Amygdala (tissue), 56 donors: ENCODE data around the gene JAG1.
A peak's percentile ranks its signal among the peaks of the same experiment; 100 is the strongest.

Experiments used
- DNase-seq, 56 donors: peaks; one replicate each; lab custom pipeline; 2025; lab: John Stamatoyannopoulos, UW

Gene JAG1

DNA sequence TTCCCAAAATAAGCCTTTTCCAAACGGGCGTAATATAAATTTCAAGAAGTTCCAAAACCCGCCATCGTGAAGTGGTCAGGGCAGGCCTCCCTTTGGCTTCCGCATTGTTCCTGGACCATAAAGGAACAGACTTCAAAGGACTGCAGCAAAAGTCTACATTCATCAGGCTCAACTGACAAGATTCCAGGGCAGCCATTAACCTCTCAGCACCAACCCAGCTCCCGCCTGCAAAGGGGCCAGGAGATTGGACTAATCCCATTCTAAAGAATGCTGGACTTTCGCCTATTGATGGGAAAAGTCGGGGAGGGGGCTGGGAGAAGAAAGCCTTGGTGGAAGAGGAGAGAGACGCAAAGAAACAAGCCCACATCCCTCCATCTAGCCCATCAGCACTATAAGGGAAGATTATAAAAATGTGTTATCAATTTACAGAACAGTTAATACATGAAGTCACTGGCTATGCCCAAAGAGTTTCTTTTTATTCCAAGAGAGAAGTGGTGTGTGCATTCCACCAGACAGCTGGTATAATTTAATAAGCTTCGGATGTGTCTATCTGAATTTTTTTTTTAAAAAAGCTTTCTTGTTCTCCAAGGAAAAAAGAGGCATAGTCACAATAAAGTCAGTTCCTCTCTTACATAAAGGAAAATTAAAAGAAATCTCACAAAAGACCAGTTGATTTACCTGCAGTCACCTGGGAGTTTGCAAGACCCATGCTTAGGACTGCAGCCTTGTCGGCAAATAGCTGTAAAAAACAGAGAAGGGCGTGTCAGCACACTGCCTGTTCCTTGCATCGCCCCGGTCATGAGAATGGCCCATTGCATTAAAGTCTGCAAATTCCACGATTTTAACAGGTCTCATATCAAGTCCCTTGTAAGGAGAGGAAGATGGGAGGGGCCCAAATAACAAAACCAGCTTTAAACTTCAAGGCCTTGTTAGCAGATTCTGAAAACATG, 17.8 kb downstream of the JAG1 start:
- DNase-seq: no peak

DNA sequence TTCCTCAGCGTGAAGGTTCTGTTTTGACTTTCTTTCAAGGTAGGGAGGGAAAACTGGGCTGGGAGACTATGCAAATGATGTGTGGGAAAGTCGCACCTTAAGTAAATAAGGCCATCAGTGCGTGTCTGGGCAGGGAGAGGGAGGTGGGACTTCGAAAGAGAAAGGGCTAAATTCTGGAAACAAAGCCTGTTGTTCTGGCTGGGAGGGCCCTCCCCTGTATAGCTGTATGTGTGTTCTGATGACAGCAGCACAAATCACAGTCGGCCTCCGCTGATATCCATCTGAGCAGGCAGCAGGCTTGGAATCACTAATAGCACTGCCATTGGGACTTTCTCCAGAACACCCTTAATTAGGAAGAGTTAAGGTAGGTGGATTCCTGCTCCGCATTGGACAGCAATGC, 19.2 kb downstream of the JAG1 start:
- DNase-seq: peak in 5 of 56 donors; percentile 10 to 26 (median 13)

DNA sequence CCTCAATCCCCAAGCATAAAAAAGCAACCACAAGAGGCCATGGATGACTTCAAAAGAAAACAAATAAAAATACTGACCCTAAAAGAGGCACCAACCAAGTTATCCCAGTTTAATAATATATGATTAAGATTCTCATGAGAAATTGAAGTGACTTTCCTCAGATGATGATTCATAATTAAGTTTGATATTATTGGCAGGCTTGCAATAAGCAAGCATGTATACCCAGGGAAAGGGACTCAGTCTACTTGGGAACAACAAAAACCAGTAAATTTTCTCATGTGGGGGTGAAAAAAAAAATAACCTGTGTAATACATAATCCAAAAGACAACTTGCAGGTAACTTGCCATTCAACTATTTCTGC, 19.6 kb downstream of the JAG1 start:
- no peak for DNase-seq

DNA sequence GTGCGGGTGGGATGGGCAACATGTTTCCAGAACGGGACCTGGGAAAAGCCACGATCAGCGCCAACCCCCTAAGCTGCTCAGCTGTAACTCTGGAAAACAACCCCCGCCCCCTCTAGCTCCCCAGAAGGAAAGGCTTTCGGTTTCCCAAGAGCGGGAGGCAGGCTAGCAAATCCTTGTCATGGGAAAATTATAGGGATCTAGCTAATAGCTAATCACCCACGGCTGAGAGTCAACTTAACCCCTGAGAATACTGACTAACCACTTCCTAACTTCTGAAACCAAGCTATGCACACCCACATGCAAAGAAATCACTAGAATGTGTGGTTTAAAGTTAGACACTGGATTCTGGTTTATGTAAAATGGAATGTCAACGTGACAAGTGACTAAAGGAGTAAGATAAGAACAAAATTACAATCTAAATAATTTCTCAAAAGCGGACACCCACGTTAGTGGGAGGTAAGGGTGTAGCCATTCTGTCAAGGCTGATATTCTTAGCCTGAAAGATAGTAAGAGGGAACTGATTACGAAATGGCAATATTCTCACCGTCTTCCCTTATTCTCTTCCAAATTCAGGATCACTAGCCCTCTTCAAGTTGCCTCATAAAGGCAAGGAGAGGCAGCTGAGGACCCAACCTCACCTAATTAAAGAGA, 20.1 kb downstream of the JAG1 start:
- no peak for DNase-seq

DNA sequence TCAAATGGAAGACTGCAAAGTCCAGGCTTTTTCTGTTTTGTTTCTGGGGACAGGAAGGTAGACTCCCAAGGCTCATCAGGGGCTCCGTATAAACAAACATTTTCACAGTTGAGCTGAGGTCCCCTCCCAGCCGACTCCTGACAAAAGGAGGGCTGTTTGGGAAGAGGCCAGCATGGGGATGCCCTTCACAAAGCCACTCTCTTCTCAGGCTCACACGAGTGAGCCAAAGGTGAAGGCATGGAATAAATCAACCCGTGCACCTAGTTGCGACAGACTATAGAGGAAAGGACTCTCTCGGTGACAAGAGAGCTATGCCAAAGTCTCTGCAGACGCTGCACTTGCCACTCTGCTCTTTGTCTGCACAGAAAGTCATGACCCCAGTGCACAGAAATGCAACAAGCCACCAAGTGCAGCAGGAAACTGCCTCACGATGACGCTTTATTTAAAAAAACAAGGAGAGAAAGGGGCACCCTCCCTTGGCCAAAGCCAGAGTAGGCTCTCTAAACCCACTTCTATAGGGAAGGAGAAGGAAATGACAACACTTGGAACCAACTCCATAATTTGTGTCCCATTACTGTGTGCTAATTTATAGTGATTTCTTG, 21.0 kb downstream of the JAG1 start:
- DNase-seq: no peak

DNA sequence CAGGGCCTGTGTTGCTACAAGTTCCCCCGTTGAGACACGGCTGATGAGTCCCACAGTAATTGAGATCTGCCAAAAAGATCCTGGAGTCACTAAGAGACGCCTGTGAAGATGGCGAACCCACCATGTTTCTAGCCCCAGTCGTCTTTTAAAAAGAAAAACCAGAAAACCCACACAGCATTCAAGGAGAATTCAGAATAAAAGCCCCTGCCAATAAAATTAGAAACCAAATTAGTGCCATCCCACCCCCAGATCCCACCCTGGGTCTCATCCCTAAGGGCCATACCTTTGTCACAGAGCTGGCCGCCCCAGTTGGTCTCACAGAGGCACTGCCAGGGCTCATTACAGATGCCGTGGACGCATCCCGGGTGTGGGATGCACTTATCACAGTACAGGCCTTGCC, 21.6 kb downstream of the JAG1 start:
- DNase-seq: no peak

DNA sequence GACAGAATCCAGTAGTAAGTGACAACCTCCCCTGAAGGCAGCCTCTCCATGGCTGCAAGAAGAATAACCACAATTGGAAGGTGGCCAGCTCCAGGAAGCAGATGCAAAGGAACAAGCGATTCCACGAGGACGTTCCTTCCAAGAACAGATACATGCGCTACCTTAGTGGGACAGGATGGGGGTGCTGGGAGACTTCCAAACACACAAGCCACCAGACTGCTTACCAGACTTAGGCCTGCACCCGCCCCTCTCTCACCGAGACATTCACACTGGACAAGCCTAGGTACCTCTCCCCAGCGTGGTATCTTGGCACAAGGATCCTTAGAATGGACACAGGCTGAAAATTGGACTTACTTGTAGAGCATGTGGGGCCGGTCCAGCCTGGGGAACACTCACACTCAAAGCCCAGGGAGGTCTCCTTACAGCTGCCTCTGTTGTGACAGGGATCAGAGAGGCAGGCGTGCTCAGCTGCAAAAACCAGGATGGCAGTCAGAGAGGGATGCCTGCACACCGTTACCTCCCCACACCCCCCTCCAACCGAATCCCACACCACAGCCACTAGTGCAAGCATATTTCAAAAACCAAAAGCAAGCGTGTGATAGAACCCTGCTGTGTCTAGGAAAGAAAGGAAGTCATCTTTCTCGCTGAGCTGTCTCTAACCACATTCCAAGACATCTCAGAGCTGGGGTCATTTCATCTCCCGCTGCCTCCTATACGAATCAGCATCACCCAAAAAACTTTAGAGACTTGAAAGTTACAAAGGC, 22.4 kb downstream of the JAG1 start:
- peak in 1 of 56 donors; percentile 31 for DNase-seq

DNA sequence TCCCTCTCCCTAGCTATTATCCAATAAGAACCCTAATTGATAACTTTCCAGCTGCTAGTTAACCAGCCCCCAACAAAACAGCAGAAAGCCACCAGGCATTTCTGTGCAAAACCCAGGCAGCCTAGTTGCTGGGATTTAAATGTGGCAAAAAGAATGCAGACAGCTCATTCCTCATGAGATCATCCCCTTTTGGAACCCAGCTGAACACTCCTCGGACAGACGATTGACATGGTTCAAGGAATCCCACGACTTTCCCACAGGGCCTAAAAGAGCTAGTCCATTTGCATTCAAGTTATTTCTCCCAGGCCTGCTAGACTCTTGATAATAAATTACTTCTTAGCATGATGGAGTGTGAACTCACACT, 24.0 kb downstream of the JAG1 start:
- no peak for DNase-seq

DNA sequence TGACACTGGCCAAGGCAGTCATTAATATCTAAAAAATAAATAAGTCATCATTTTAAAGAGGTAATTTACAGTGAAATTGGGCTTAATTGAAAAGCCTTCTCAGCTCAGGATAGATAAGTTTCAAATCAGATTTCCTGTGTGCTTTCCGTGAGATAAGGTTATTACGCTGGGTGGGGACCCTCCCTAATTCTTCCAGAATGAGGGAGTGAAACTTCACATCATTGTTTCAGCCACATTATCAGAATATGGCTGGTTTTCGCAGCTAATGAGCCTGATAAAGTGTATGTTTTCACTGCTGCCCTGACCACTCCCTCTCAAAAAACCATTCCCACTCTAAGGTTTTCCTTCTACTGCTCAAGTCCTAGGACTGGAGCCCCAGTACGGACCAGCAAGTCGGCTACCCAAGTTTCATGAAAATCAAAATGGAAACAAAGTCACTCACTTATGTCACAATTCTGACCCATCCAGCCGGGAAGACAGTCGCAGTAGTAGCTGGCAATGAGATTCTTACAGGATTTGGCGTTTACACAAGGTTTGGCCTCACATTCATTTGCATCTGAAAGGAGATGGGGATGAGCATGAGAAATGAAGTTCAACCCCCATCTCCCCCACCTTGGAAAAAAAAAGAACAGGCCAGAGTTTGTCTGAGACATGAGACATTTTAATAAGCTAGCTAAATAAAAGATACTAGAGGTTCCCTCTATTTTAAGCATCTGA, 24.6 kb downstream of the JAG1 start:
- no peak for DNase-seq

DNA sequence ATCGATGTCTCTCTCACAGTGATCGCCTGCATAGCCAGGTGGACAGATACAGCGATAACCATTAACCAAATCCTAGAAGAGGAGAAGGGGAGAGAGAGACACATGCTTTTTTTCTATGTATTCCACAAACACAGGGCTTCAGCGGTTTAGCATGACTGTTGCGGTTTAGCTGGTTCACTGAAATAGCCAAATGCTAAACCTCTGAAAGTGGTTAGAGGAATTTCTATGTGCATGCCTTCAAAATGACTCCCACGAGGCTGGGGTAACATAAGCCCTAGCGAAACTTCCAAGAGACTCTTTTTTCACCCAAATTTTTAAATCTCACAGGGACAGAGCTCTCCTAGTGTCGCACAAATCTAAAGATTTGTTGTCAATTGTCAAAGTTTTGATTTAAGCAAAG, 25.1 kb downstream of the JAG1 start:
- DNase-seq: no peak

DNA sequence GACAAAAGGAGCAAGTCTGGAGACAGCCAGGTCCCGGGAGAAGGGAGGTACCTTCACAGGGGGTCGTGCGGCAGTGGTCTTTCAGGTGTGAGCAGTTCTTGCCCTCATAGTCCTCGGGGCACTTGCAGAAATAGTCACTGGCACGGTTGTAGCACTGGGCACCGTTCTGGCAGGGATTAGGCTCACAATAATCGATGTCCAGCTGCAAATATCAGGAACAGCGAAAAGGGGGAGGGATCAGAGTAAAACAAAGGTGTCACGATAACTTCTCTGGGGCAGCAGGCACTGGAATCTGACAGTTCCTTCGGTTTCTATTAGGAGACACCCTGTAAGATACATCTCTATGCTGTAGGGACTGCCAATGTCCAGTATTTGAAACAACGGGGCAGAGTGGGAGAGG, 25.9 kb downstream of the JAG1 start:
- DNase-seq: no peak

DNA sequence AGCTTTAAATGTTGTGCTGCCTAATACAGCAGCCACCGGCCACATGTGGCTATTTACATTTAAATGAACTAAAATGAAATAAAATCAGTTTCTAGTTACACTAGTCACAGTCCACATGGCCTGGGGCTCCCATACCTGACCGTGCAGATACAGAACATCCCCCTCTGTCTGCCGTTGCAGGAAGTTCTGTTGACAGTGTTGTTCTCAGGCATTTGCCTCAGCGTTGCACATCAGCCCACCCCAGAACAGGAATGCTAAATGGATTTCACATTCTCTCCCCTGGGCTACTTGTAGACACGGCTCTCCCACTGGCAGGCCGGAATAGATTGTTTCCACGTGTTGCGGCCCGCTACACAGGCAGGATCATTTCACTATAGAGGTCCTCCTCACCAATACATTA, 26.3 kb downstream of the JAG1 start:
- DNase-seq: no peak

DNA sequence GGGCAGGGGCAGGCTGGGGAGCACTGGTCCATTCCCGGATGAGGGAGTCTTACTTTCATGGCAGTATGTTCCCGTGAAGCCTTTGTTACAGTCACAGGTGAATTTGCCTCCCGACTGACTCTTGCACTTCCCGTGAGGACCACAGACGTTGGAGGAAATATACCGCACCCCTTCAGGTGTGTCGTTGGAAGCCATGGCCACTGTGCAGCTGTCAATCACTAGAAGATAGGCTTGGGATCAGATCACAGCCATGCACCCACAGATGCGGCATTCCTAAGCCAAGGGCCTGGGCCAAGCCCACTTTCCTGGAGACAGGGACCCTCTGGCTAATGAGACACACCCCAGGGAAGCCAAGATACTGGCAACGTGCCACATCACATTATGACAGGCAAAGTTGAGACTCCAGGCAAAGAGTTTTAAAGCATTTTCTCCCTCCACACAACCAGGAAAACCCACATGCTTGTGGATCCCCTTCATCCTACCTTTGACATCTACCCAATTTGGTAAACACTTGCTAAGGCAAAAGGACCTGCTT, 26.8 kb downstream of the JAG1 start:
- DNase-seq: no peak

DNA sequence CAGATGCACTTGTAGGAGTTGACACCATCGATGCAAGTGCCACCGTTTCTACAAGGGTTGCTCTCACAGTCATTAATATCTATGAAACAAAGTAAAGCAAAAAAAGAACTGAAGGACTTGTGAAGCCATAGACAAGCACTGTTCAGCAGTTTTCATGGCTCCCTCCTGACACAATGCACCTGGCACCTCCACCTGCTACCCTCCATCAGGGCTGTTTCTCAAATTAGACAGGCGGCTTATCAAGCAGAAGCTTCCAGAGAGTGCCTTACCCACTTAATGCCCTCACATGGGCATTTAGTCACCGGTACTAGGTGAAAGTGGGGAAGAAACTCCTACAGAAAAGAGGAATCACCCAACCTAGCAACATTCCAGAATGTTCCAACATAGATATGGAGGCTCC, 27.8 kb downstream of the JAG1 start:
- no peak for DNase-seq

DNA sequence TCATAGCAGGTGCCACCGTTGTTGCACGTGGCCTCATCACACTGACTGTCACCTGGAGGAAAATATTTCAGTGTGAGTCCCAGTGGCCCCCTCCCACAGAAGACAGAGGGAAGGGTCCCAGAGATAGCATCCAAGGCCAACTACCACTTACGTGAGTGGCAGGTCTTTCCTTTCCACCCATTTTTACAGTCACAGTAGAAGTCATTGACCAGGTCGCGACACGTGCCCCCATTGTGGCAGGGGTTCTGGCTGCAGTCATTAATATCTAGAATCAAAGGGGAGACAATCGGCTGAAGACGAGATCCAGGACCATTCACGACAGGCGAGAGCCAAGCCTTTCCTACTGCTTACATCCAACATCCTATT, 28.6 kb downstream of the JAG1 start:
- no peak for DNase-seq

DNA sequence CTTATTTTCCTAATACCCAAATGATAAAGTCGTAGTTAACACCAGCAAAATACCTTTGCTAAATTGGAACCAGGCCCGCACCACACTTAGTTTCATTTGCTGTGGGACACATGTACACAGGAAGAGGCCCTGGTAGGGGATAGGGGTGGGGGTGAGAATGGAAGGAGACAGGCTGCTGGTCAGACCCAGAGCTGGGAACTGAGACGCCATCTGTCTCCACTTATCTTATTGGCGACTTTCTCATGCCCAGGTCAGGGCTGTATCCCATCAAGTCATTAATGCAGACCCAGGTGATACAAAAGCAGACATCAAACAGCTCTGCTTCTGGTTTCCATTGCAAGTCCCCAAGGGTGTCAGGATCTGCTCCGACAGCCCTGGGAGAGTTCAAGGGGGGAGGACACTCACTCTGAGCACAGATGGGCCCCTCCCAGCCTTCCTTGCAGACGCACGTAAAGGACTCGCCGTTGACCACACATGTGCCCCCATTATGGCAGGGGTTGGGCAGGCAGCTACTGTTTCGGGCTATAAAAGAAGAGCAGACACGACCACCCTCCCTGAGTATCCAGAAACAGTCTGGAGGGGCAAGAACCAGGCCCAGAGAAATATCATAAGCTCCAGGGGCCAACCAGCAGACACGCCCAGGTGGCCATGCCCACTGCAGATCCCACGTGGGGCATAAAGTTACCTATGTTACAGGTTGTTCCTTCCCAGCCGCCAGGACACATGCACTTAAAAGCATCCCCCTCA, 29.2 kb downstream of the JAG1 start:
- no peak for DNase-seq

DNA sequence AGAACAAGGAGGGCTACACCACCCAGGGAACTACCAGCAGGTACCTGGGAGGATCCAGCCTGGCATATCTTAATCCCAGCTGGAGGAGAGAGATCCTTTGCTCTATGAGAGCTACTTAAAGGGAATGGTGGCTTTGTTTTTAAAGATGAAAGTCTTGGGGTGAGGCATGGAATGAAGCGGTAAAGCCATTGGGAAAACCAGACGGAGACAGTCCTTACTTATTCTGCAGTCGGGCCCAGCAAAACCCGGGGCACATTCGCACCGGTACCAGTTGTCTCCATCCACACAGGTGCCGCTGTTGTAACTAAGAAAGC, 30.3 kb downstream of the JAG1 start:
- no peak for DNase-seq

DNA sequence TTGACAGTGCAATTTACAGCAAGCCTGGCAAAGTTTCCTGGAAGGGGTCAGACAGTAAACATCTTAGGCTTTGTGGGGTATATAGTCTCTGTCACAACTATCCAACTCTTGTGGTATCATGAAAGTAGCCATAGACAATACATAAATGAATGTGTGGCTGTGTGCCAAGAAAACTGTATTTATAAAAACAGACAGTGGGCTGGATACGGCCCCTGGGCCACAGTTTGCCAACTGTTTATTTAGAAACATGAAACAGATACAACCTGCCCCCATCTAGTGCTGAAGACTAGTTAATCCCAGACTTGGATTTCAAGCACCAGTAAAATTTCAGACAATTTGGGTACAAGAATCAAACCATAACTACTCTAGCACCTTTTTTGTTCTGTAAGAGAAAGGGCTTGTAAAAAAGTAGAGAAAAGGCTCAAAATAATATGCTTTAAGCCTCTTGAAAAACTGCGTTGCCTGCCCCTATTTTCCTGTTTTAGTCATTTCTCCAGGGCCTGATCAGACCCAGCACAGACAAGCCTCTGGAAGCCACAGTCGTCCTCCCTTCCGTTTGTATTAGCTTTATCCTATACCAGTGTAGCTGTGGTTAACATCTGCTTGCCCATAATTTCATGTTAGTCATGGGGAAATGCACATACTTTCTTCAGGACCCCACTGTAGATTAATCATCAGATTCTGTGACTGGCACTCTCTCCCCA, 30.8 kb downstream of the JAG1 start:
- no peak for DNase-seq

DNA sequence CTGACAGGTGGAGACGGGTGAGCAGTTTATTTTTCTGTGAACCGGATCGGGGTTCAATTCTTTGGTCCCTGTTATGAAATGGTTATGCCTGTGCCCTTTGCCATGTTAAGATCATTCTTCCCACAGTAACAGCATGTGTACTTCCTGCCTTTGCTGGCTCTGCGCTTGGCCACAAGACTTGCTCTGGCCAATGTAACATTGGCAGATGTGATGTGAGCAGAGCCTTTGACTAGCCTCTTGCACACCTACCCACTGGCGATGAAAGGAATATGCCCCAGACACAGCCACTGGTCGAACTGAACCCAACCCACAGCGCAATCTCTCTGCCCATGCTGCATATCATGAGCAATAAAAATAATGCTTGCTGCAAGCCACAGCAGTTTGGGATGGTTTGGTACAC, 31.9 kb downstream of the JAG1 start:
- no peak for DNase-seq
